Astrocyte (in vitro differentiated cells and primary cell): Measurements from ENCODE around the gene CEP104. TPM values are rescaled to one million over a fixed set of nuclear protein-coding genes. Genes with fewer than 3 reads are reported as not detected.
A peak's percentile ranks its signal among the peaks of the same experiment; 100 is the strongest.

ENCODE experiments used
- DNase-seq: peaks from one replicate; pipeline ENCODE4 v3.0.0-alpha.2; 2010; ENCODE audit warnings: low read depth
- FAIRE-seq: peaks from 2 replicates; lab custom pipeline; 2011; peaks lifted over from hg19 to GRCh38; lab: Jason Lieb, UNC
- H2AFZ ChIP-seq: 2 replicates; pipeline ENCODE4 v1.6.0; 2012; ENCODE audit warnings: low read depth, low read length, inconsistent platforms
- H3K27ac ChIP-seq: 2 replicates; pipeline ENCODE4 v1.5.1; 2011; ENCODE audit warnings: low read depth, low read length, inconsistent platforms
- H3K27me3 ChIP-seq: 2 replicates; pipeline ENCODE4 v1.6.0; 2011; ENCODE audit warnings: low read length, inconsistent platforms; ENCODE audit not compliant: insufficient read depth
- H3K36me3 ChIP-seq: 2 replicates; pipeline ENCODE4 v1.5.1; 2011; ENCODE audit warnings: low read length, inconsistent platforms; ENCODE audit not compliant: insufficient read depth
- H3K4me1 ChIP-seq: 2 replicates; pipeline ENCODE4 v1.5.1; 2011; ENCODE audit warnings: low read length, inconsistent platforms; ENCODE audit not compliant: insufficient read depth
- H3K4me2 ChIP-seq: 2 replicates; pipeline ENCODE4 v1.6.0; 2012; ENCODE audit warnings: low read length, inconsistent platforms
- H3K4me3 ChIP-seq: 2 replicates; pipeline ENCODE4 v1.5.1; 2011; ENCODE audit warnings: low read depth, mild to moderate bottlenecking, low read length, inconsistent platforms; ENCODE audit not compliant: insufficient read depth
- H3K79me2 ChIP-seq: 2 replicates; pipeline ENCODE4 v1.6.0; 2012; ENCODE audit warnings: mild to moderate bottlenecking, low read length, inconsistent platforms; ENCODE audit not compliant: insufficient read depth
- H3K9ac ChIP-seq: 2 replicates; pipeline ENCODE4 v1.6.0; 2012; ENCODE audit warnings: mild to moderate bottlenecking, low read length, inconsistent platforms
- H3K9me3 ChIP-seq: 2 replicates; pipeline ENCODE4 v1.5.1; 2012; ENCODE audit warnings: low read depth, mild to moderate bottlenecking, low read length, inconsistent platforms; ENCODE audit not compliant: insufficient read depth
- H4K20me1 ChIP-seq: 2 replicates; pipeline ENCODE4 v1.6.0; 2012; ENCODE audit warnings: low read length, inconsistent platforms; ENCODE audit not compliant: insufficient read depth
- H3K27ac Mint-ChIP-seq: one replicate; pipeline ENCODE4 v1.8.0; 2021; ENCODE audit warnings: mild to moderate bottlenecking, mixed read lengths; ENCODE audit not compliant: unreplicated experiment
- H3K27me3 Mint-ChIP-seq: one replicate; pipeline ENCODE4 v1.8.0; 2021; ENCODE audit warnings: low read depth, mixed read lengths; ENCODE audit not compliant: unreplicated experiment
- H3K36me3 Mint-ChIP-seq: one replicate; pipeline ENCODE4 v1.8.0; 2021; ENCODE audit warnings: low read depth, mixed read lengths; ENCODE audit not compliant: unreplicated experiment
- H3K4me1 Mint-ChIP-seq: one replicate; pipeline ENCODE4 v1.8.0; 2021; ENCODE audit warnings: low read depth, mixed read lengths; ENCODE audit not compliant: unreplicated experiment
- H3K4me3 Mint-ChIP-seq: one replicate; pipeline ENCODE4 v1.8.0; 2021; ENCODE audit warnings: mild to moderate bottlenecking, moderate library complexity, mixed read lengths; ENCODE audit not compliant: unreplicated experiment
- H3K9me3 Mint-ChIP-seq: one replicate; pipeline ENCODE4 v1.8.0; 2021; ENCODE audit warnings: mild to moderate bottlenecking, mixed read lengths; ENCODE audit not compliant: unreplicated experiment
- EZH2 ChIP-seq: IDR thresholded peaks from 2 replicates; pipeline ENCODE4 v1.6.1; 2012; ENCODE audit warnings: mild to moderate bottlenecking, low read length, inconsistent platforms; ENCODE audit not compliant: insufficient read depth
- total RNA-seq: library from RNA; stranded (reverse); gene quantifications from 2 replicates; pipeline ENCODE4 v1.2.1, GENCODE V29; 2021
- TF ChIP-seq, protein P1 (sequence below): IDR thresholded peaks from 2 replicates; pipeline ENCODE4 v1.5.1; 2011; ENCODE audit warnings: low read depth, mild to moderate bottlenecking, inconsistent platforms, low read length, moderate library complexity; ENCODE audit not compliant: insufficient read depth

Gene CEP104
- total RNA-seq, 1 donor from 2014 or later = 43.6 TPM

DNA sequence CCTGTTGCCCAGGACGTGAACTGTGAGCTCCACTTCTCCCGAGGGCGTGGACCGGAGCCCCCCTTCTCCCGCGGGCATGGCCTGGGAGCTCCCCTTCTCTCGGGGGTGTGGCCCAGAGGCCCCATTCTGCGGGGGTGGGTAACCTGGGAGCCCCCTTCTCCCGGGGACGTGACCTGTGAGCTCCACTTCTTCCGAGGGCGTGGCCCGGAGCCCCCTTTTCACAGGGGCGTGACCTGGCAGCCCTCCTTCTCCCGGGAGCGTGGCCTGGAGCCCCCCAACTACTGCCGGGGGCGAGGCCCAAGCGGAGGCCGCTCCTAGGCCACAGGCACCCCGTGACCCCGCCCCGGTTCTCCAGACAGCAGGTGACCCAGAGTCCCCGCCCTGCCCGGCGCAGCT lies 42.7 kb upstream of the CEP104 start:
- H3K27ac ChIP-seq = peak overlapping the region; percentile 85
- H3K4me2 ChIP-seq = peak overlapping the region; percentile 98
- H2AFZ ChIP-seq = peak overlapping the region; percentile 89
- H3K27me3 ChIP-seq = no peaks in the 10 kb centered on the region
- DNase-seq = no peak
- H4K20me1 ChIP-seq = peaks cover 39% of the 10 kb centered on the region
- H3K9me3 ChIP-seq = no peaks in the 10 kb centered on the region
- Mint-ChIP-seq H3K4me1 (peaks cover 27% of the 10 kb centered on the region), H3K9me3 (peaks cover 6% of the 10 kb centered on the region), H3K4me3 (peak overlapping the region; percentile 91), H3K27ac (peak overlapping the region; percentile 82), H3K27me3 (no peaks in the 10 kb centered on the region), H3K36me3 (peaks cover 6% of the 10 kb centered on the region)
- TF ChIP-seq EZH2 = no peak
- TF ChIP-seq, protein P1, sequence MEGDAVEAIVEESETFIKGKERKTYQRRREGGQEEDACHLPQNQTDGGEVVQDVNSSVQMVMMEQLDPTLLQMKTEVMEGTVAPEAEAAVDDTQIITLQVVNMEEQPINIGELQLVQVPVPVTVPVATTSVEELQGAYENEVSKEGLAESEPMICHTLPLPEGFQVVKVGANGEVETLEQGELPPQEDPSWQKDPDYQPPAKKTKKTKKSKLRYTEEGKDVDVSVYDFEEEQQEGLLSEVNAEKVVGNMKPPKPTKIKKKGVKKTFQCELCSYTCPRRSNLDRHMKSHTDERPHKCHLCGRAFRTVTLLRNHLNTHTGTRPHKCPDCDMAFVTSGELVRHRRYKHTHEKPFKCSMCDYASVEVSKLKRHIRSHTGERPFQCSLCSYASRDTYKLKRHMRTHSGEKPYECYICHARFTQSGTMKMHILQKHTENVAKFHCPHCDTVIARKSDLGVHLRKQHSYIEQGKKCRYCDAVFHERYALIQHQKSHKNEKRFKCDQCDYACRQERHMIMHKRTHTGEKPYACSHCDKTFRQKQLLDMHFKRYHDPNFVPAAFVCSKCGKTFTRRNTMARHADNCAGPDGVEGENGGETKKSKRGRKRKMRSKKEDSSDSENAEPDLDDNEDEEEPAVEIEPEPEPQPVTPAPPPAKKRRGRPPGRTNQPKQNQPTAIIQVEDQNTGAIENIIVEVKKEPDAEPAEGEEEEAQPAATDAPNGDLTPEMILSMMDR = no peak
- peaks cover 5% of the 10 kb centered on the region for H3K4me1 ChIP-seq
- peak overlapping the region; percentile 88 for H3K9ac ChIP-seq
- peaks cover 55% of the 10 kb centered on the region for H3K79me2 ChIP-seq
- H3K4me3 ChIP-seq = peak overlapping the region; percentile 88
- no peak for FAIRE-seq
- H3K36me3 ChIP-seq = no peaks in the 10 kb centered on the region

DNA sequence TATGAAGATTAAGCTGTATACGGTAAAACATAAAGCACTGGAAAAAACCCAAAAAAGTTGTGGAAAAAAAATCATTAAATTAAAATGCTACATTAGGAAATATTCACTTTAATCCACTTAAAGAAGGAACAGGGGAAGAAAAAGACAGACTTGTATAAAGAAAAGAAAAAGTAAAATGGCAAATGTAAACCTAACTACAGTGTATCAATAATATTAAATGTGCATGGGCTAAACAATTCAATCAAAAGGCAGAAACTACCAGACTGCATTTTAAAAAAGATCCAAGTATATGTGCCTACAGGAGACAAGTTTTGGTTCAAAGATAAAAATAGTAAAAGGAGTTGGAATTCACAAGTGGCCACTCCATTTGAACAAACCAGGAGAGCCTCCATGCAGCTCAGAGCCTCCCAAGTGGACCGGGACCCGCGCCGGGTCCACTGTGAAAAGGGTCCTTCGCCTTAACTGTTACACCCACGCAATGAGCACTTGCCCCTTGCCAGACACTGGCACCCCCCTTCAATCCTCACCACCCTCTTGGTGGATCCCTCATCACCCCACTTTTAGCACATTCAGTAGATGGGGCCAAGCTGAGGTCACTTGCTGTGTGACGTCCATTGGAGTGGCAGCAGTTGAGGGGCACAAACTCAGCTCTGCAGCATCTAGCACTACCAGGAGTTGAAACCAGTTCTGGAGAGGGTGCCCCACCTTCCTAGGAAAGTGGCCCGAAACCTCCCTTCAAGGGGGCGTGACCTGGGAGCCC lies 42.2 kb upstream of the CEP104 start:
- Histone ChIP-seq H3K9ac (peak overlapping the region; percentile 88), H3K79me2 (peaks cover 58% of the 10 kb centered on the region), H3K9me3 (no peaks in the 10 kb centered on the region), H3K4me2 (peak overlapping the region; percentile 98), H3K4me3 (peak overlapping the region; percentile 88), H3K4me1 (peaks cover 5% of the 10 kb centered on the region), H2AFZ (peak overlapping the region; percentile 89), H3K36me3 (no peaks in the 10 kb centered on the region), H3K27ac (peak overlapping the region; percentile 85), H3K27me3 (no peaks in the 10 kb centered on the region), H4K20me1 (peaks cover 40% of the 10 kb centered on the region)
- Mint-ChIP-seq H3K4me1 (peaks cover 27% of the 10 kb centered on the region), H3K27ac (peak overlapping the region; percentile 82), H3K27me3 (no peaks in the 10 kb centered on the region), H3K36me3 (peaks cover 6% of the 10 kb centered on the region), H3K4me3 (peak overlapping the region; percentile 91), H3K9me3 (peaks cover 6% of the 10 kb centered on the region)
- TF ChIP-seq, protein P1 = no peak
- no peak for TF ChIP-seq EZH2
- no peak for FAIRE-seq
- no peak for DNase-seq

DNA sequence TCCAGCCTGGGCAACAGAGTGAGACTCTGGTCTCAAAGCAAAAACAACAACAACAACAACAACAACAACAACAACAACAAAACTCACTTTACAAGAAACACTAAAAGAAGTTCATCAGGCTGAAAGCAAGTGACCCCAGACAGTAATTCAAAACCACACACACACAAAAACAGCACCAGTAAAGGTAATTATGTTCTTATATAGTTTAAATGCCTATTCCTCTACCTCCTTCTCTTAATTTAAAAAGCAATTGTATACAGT lies 41.4 kb upstream of the CEP104 start:
- Histone ChIP-seq H3K4me2 (peak overlapping the region; percentile 98), H3K4me3 (no peak overlapping the region), H3K9me3 (no peaks in the 10 kb centered on the region), H3K79me2 (peaks cover 66% of the 10 kb centered on the region), H3K9ac (no peak overlapping the region), H2AFZ (no peak overlapping the region), H3K27ac (no peak overlapping the region), H3K4me1 (peaks cover 5% of the 10 kb centered on the region), H4K20me1 (peaks cover 43% of the 10 kb centered on the region), H3K36me3 (no peaks in the 10 kb centered on the region), H3K27me3 (no peaks in the 10 kb centered on the region)
- H3K4me3 Mint-ChIP-seq = peak overlapping the region; percentile 91
- no peak for DNase-seq
- no peak for TF ChIP-seq EZH2
- TF ChIP-seq, protein P1 = no peak
- no peak overlapping the region for H3K27ac Mint-ChIP-seq
- FAIRE-seq = no peak
- H3K27me3 Mint-ChIP-seq = no peaks in the 10 kb centered on the region
- peaks cover 6% of the 10 kb centered on the region for H3K9me3 Mint-ChIP-seq
- peaks cover 4% of the 10 kb centered on the region for H3K36me3 Mint-ChIP-seq
- peaks cover 23% of the 10 kb centered on the region for H3K4me1 Mint-ChIP-seq
